ENCODE results near the gene COX15.

DNA sequence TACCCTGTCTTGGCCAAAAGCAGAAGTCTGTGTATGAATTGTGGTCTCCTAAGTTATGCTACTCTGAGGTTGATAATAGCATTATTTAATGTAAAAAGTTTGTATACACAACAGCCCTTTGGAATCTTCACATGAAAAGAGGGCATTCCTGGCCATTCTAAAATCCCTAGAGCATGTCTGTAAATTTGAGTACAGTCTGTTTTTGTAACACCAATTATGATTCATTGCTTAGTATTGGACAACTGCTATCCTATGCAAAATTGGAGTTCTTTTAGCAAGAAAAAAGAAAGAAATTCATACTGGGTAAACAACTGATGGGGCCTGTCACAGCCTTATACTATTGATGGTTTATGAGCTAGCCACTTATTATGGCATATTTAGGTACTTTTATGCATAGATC is 10.3 kb upstream of the COX15 start:
- TF ChIP-seq, protein P1, sequence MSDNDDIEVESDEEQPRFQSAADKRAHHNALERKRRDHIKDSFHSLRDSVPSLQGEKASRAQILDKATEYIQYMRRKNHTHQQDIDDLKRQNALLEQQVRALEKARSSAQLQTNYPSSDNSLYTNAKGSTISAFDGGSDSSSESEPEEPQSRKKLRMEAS (IDR thresholded peaks at IDR 0.05) = no peak
- TF ChIP-seq, protein P2, sequence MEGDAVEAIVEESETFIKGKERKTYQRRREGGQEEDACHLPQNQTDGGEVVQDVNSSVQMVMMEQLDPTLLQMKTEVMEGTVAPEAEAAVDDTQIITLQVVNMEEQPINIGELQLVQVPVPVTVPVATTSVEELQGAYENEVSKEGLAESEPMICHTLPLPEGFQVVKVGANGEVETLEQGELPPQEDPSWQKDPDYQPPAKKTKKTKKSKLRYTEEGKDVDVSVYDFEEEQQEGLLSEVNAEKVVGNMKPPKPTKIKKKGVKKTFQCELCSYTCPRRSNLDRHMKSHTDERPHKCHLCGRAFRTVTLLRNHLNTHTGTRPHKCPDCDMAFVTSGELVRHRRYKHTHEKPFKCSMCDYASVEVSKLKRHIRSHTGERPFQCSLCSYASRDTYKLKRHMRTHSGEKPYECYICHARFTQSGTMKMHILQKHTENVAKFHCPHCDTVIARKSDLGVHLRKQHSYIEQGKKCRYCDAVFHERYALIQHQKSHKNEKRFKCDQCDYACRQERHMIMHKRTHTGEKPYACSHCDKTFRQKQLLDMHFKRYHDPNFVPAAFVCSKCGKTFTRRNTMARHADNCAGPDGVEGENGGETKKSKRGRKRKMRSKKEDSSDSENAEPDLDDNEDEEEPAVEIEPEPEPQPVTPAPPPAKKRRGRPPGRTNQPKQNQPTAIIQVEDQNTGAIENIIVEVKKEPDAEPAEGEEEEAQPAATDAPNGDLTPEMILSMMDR (IDR thresholded peaks at IDR 0.05; ENCODE audit: control extremely low read depth in 1 of 3, insufficient read depth in 1 of 3, low read depth in 1 of 3, low read length in 3 of 3) = no peak
- TF ChIP-seq EZH2 (IDR thresholded peaks at IDR 0.05; ENCODE audit: low read depth, low read length, severe bottlenecking) (no peak), POLR2A (IDR thresholded peaks at IDR 0.05; ENCODE audit: control extremely low read depth in 1 of 2, low read depth in 2 of 2, low read length in 2 of 2) (no peak), POLR2AphosphoS5 (IDR thresholded peaks at IDR 0.05; ENCODE audit: low read depth, low read length) (no peak), RAD21 (IDR thresholded peaks at IDR 0.05 in 1 of 2, conservative IDR thresholded peaks at IDR 0.05 in 1 of 2; ENCODE audit: low read depth in 2 of 2, low read length in 2 of 2) (no peak), SRF (IDR thresholded peaks at IDR 0.05; ENCODE audit: low read depth, low read length) (no peak), JUN (IDR thresholded peaks at IDR 0.05; ENCODE audit: low read depth, low read length) (no peak), SP1 (IDR thresholded peaks at IDR 0.05; ENCODE audit: low read depth, low read length) (no peak), TEAD4 (IDR thresholded peaks at IDR 0.05; ENCODE audit: low read depth, low read length) (no peak), FOSL1 (IDR thresholded peaks at IDR 0.05; ENCODE audit: insufficient read depth, low read depth, low read length) (no peak), ASH2L (IDR thresholded peaks at IDR 0.05; ENCODE audit: low read length) (no peak), PHF8 (conservative IDR thresholded peaks at IDR 0.05; ENCODE audit: low read depth, low read length) (no peak), CEBPB (IDR thresholded peaks at IDR 0.05; ENCODE audit: low read depth, low read length) (no peak)
